IMR-90 (cell line): ENCODE measurements around the gene EML4. TPM values are rescaled to one million over a fixed set of nuclear protein-coding genes. Genes with fewer than 3 reads are reported as not detected.

Experiments used
- ATAC-seq: fragments of 200-7000 bp; cut with Tn5 transposase; 2 replicates; pipeline ENCODE4 v1.9.1; 2020; ENCODE audit warnings: low read depth, mild to moderate bottlenecking, moderate library complexity
- BruUV-seq: library from RNA; stranded (reverse); fragments of 400-500 nt; replicated peaks from 2 replicates; lab custom pipeline; 2021; lab: Mats Ljungman, UMichigan
- CTCF ChIA-PET: fragments of 300-600 bp; formaldehyde crosslinking; extraction: SDS; loops from one replicate; lab custom pipeline; 2021; ENCODE audit warnings: antibody characterized with exemption; lab: Yijun Ruan, JAX
- POLR2A ChIA-PET: fragments of 300-600 bp; sonication (Branson Sonifier 250); formaldehyde crosslinking; loops from one replicate; lab custom pipeline; 2022; ENCODE audit warnings: antibody characterized with exemption; ENCODE audit not compliant: unreplicated experiment; lab: Charles Lee
- DNase-seq: peaks from one replicate; pipeline ENCODE4 v3.0.0; 2013
- H2AFZ ChIP-seq: replicated peaks from 2 replicates; pipeline ENCODE3; 2013; ENCODE audit warnings: low read length, mild to moderate bottlenecking; ENCODE audit not compliant: poor library complexity
- H2AK5ac ChIP-seq: 2 replicates; pipeline ENCODE4 v1.6.1; 2013; ENCODE audit warnings: low read depth, low read length, inconsistent platforms
- H2AK9ac ChIP-seq: replicated peaks from 2 replicates; pipeline ENCODE3; 2013; ENCODE audit warnings: mild to moderate bottlenecking, low read depth, low read length, moderate library complexity; ENCODE audit not compliant: poor library complexity
- H2BK120ac ChIP-seq: 2 replicates; pipeline ENCODE4 v1.6.1; 2013; ENCODE audit warnings: low read depth, low read length, inconsistent platforms
- H2BK15ac ChIP-seq: 3 replicates; pipeline ENCODE4 v1.6.1; 2013; ENCODE audit warnings: low read depth, low read length, inconsistent platforms
- H2BK20ac ChIP-seq: 2 replicates; pipeline ENCODE4 v1.6.1; 2013; ENCODE audit warnings: low read depth, mild to moderate bottlenecking, inconsistent platforms, low read length, moderate library complexity
- H2BK5ac ChIP-seq: 2 replicates; pipeline ENCODE4 v1.6.1; 2013; ENCODE audit warnings: mild to moderate bottlenecking, low read depth, low read length, inconsistent platforms; ENCODE audit not compliant: poor library complexity, severe bottlenecking
- H3K14ac ChIP-seq: replicated peaks from 2 replicates; pipeline ENCODE4 v1.6.1; 2013; ENCODE audit warnings: low read depth, low read length, inconsistent platforms
- H3K18ac ChIP-seq: 2 replicates; pipeline ENCODE4 v1.6.1; 2013; ENCODE audit warnings: low read depth, low read length, control low read depth
- H3K23ac ChIP-seq: 2 replicates; pipeline ENCODE4 v1.6.1; 2013; ENCODE audit warnings: low read depth, low read length, inconsistent platforms
- H3K27ac ChIP-seq: 2 replicates; pipeline ENCODE4 v1.5.1; 2013; ENCODE audit warnings: mild to moderate bottlenecking, control low read depth, low read length; ENCODE audit not compliant: insufficient read depth
- H3K27me3 ChIP-seq: 2 replicates; pipeline ENCODE4 v1.6.1; 2013; ENCODE audit warnings: low read length; ENCODE audit not compliant: control insufficient read depth, insufficient read depth
- H3K36me3 ChIP-seq: 2 replicates; pipeline ENCODE4 v1.6.1; 2013; ENCODE audit warnings: low read length, mixed read lengths; ENCODE audit not compliant: control insufficient read depth, insufficient read depth
- H3K4ac ChIP-seq: 2 replicates; pipeline ENCODE4 v1.6.1; 2013; ENCODE audit warnings: low read depth, low read length, inconsistent platforms
- H3K4me1 ChIP-seq: 2 replicates; pipeline ENCODE4 v1.6.1; 2013; ENCODE audit warnings: low read length, mixed read lengths; ENCODE audit not compliant: control insufficient read depth, insufficient read depth
- H3K4me2 ChIP-seq: 2 replicates; pipeline ENCODE4 v1.6.1; 2013; ENCODE audit warnings: low read depth, mild to moderate bottlenecking, control low read depth, low read length, moderate library complexity
- H3K4me3 ChIP-seq: 2 replicates; pipeline ENCODE4 v1.5.1; 2013; ENCODE audit warnings: low read depth, mild to moderate bottlenecking, control low read depth, low read length, moderate library complexity; ENCODE audit not compliant: insufficient read depth
- H3K56ac ChIP-seq: 2 replicates; pipeline ENCODE4 v1.6.1; 2013; ENCODE audit warnings: low read length, inconsistent platforms; ENCODE audit not compliant: insufficient read depth; ENCODE audit errors: extremely low read depth
- H3K79me1 ChIP-seq, 2 experiments: 2 replicates each; pipeline ENCODE4 v1.6.1; 2013; ENCODE audit warnings: low read length in 2 of 2, inconsistent platforms in 1 of 2, low read depth in 1 of 2
- H3K9ac ChIP-seq: 2 replicates; pipeline ENCODE4 v1.6.1; 2013; ENCODE audit warnings: low read depth, low read length, control low read depth
- H3K9me1 ChIP-seq: 2 replicates; pipeline ENCODE4 v1.6.1; 2013; ENCODE audit warnings: low read length, inconsistent platforms; ENCODE audit not compliant: insufficient read depth
- H3K9me3 ChIP-seq: 2 replicates; pipeline ENCODE4 v1.6.1; 2013; ENCODE audit warnings: low read length; ENCODE audit not compliant: control insufficient read depth, insufficient read depth
- H4K20me1 ChIP-seq: 2 replicates; pipeline ENCODE4 v1.6.1; 2013; ENCODE audit warnings: low read length, inconsistent platforms; ENCODE audit not compliant: insufficient read depth
- H4K5ac ChIP-seq: 2 replicates; pipeline ENCODE4 v1.6.1; 2013; ENCODE audit warnings: mild to moderate bottlenecking, low read depth, low read length, control low read depth
- H4K8ac ChIP-seq, 2 experiments: 2 replicates each; pipeline ENCODE4 v1.6.1; 2013; ENCODE audit warnings: low read depth in 2 of 2, low read length in 2 of 2, control low read depth in 1 of 2, inconsistent platforms in 1 of 2
- H4K91ac ChIP-seq: 2 replicates; pipeline ENCODE4 v1.6.1; 2013; ENCODE audit warnings: low read depth, low read length, inconsistent platforms; ENCODE audit not compliant: insufficient read depth
- CTCF ChIP-seq: conservative IDR thresholded peaks from 2 replicates; pipeline ENCODE4 v1.5.1; 2012; ENCODE audit warnings: mild to moderate bottlenecking, low read depth, low read length, improper control_type of control experiment
- MAFK ChIP-seq: IDR thresholded peaks from 2 replicates; pipeline ENCODE4 v1.6.1; 2012; ENCODE audit warnings: low read depth, low read length, improper control_type of control experiment
- NFE2L2 ChIP-seq: fragments of 150-350 bp; IDR thresholded peaks from 2 replicates; pipeline ENCODE4 v1.6.1; 2016; ENCODE audit warnings: low read depth, mild to moderate bottlenecking, low read length
- RCOR1 ChIP-seq: IDR thresholded peaks from 2 replicates; pipeline ENCODE4 v1.6.1; 2012; ENCODE audit warnings: mild to moderate bottlenecking, low read length, improper control_type of control experiment; ENCODE audit not compliant: insufficient replicate concordance
- RFX5 ChIP-seq: IDR thresholded peaks from 2 replicates; pipeline ENCODE4 v1.8.0; 2012; ENCODE audit warnings: low read depth, mild to moderate bottlenecking, low read length, moderate library complexity
- WGBS, 2 experiments: methylation state at CpG; one replicate each; pipeline versions ENCODE4 v1.1.5 to v1.1.7; 2013; ENCODE audit warnings: missing lambda C conversion rate in 2 of 2; ENCODE audit not compliant: insufficient read length in 1 of 2; ENCODE audit errors: extremely low coverage in 2 of 2; 5-methylcytosine and 5-hydroxymethylcytosine counted together
- dilution Hi-C: fragments of 300-500 bp; cut with HindIII; formaldehyde crosslinking; loops from one replicate; pipeline ENCODE4 v1.14.3; 2018; ENCODE audit warnings: low sequenced_read_pairs; ENCODE audit not compliant: unreplicated experiment
- in situ Hi-C: fragments of 300-500 bp; cut with MboI; formaldehyde crosslinking; loops from 3 replicates; pipeline ENCODE4 v1.14.3; 2019; ENCODE audit warnings: low sequenced_read_pairs, inconsistent platforms, mixed read lengths
- intact Hi-C: fragments of 100-400 bp; cut with micrococcal nuclease; formaldehyde crosslinking; loops from 2 replicates; pipeline ENCODE4 v1.10.0; 2022
- polyA plus RNA-seq, 3 experiments: library from polyadenylated mRNA; depleted of rRNA; stranded (reverse); fragments of >200 nt; gene quantifications; 2 replicates each; pipeline ENCODE4 v1.2.3, GENCODE V29; 2012; ENCODE audit warnings: low replicate concordance in 1 of 3
- total RNA-seq: library from RNA; depleted of rRNA; stranded (reverse); fragments of >200 nt; gene quantifications from 2 replicates; pipeline ENCODE4 v1.2.3, GENCODE V29; 2012

Gene EML4
- total and polyA plus RNA-seq, 2 of the 4 experiments (the other 2 are of a cell fraction) = 29.7 to 73.7 TPM

- ATAC-seq (no peak), DNase-seq (no peak)
- Histone ChIP-seq H2BK20ac (no peak overlapping the region), H4K20me1 (peaks cover 6% of the 10 kb centered on the region), H4K8ac (no peak overlapping the region), H4K91ac (no peak overlapping the region), H2BK120ac (no peak overlapping the region), H3K27ac (no peak overlapping the region), H3K4me2 (no peak overlapping the region), H3K36me3 (peaks cover 41% of the 10 kb centered on the region), H3K9me1 (peaks cover 24% of the 10 kb centered on the region), H3K27me3 (no peaks in the 10 kb centered on the region), H3K9me3 (no peaks in the 10 kb centered on the region), H3K4ac (no peak overlapping the region), H4K5ac (no peak overlapping the region), H2AK5ac (no peak overlapping the region), H2AFZ (no peak overlapping the region), H3K14ac (no peak overlapping the region), H2BK15ac (no peak overlapping the region), H2BK5ac (no peak overlapping the region), H3K18ac (no peak overlapping the region), H2AK9ac (no peak overlapping the region), H3K56ac (no peak overlapping the region), H3K4me1 (peaks cover 15% of the 10 kb centered on the region), H3K9ac (no peak overlapping the region), H3K23ac (no peak overlapping the region), H3K79me1 (peaks cover 33 to 74% of the 10 kb centered on the region in 2 experiments), H3K4me3 (no peak overlapping the region)
- TF ChIP-seq RCOR1 = no peak
- TF ChIP-seq MAFK = no peak
- TF ChIP-seq CTCF = no peak
- no peak for TF ChIP-seq RFX5
- TF ChIP-seq NFE2L2 = no peak
- dilution Hi-C loops (no loop called here), in situ Hi-C loops (no loop called here), intact Hi-C loops (no loop called here)
- ChIA-PET CTCF (no interaction called here), POLR2A (no interaction called here)
- WGBS, 2 experiments = 91% methylated on average over 3 of the region's 13 CpGs; no CpG with 5 or more reads in 1 of the 2 experiments
- BruUV-seq = no TSS peak
Observed at GRCh38 chr2:42338567-42339190, 169.5 kb downstream of the EML4 start.
